GM19463 (cell line): ENCODE data around the gene ARF1.

Source experiments
- ATAC-seq: cut with Tn5 transposase; IDR thresholded peaks from one replicate; pipeline ENCODE4 v1.9.1; 2021; ENCODE audit warnings: mild to moderate bottlenecking, moderate library complexity; ENCODE audit not compliant: unreplicated experiment

The ARF1 gene

DNA sequence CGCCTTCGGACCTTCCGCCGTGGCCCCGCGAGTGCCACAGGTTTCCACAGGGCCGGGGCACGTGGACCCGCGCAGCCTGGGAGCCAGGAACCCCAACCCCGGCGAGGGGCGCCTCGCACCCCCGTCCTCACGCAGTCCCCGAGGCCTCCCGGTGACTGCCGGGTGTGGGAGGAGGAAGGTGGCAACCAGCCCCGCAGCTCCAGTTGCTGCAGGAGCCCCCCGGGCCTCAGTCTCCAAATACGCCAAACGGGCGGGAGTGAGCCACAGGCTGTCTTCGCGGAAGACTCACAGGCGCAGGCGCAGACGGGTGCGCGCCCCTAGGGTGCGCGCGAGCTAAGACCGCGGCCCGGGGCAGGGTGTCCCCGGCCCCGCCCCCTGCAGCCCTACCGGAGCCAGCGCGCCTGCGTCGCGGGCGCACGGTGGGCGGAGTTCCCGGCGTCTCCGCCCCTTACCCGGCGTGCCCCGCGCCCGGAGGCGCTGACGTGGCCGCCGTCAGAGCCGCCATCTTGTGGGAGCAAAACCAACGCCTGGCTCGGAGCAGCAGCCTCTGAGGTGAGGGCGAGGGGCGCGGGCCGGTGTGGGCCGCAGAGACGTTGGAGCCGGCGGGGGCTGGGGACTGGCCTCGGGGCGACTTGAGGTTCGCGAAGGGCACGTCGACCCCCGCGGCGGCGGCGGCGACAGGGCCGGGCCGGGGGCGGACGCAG is at the start of gene ARF1:
TSS of gene ARF1 (plus strand) at position 495 of the 704 bp plus-strand sequence. CDS start 14,407 bp downstream, outside the sequence.
- peak; percentile 74 for ATAC-seq

- no peak for ATAC-seq
Observed at GRCh38 chr1:228033376-228033775, 49.1 kb upstream of the ARF1 start.

DNA sequence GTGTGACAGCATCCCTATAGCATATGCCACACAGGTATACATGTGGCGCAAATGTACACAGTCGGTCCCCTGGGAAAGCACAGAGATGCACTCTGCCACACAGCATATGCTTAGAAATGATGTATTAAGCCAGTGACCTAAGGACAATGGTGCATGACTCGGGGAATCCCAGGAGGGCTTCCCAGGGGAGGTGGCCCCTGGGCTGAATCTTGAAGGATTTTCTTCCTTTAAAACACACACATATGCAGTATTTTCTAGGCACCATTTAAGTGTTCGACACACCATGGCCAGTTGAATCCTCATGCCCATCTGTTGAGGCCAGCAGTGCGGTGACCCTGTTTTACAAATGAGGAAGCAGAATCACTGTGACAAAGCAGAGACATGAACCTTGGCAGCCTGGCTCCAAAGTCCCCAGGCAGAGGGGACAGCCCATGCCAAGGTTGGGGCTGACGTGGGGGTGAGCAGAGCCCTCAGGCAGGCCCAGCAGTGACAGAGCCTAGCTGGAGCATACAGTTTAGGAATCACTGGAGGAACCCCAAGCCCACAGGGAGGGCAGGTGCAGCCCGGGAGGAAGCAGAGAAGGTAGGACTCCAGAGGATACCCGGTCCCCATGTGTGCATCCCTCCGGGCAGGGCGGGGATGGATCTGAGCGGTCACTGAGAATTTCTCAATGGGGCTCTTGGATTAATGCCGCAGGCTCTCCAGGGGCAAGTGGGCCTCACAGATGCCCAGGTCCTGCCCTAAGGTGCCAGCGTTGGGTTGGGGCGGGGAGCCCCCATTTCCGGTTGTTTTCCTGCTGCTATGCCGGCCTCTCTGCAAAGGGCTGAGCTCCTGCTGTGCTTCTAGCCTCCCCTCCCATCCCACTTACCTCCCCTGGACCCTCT is 47.3 kb upstream of the ARF1 start:
- ATAC-seq, result no peak

GRCh38 chr1:228035844-228036243 is 46.7 kb upstream of the ARF1 start:
- ATAC-seq, result no peak

GRCh38 chr1:228036701-228037231 is 45.7 kb upstream of the ARF1 start:
- no peak for ATAC-seq

DNA sequence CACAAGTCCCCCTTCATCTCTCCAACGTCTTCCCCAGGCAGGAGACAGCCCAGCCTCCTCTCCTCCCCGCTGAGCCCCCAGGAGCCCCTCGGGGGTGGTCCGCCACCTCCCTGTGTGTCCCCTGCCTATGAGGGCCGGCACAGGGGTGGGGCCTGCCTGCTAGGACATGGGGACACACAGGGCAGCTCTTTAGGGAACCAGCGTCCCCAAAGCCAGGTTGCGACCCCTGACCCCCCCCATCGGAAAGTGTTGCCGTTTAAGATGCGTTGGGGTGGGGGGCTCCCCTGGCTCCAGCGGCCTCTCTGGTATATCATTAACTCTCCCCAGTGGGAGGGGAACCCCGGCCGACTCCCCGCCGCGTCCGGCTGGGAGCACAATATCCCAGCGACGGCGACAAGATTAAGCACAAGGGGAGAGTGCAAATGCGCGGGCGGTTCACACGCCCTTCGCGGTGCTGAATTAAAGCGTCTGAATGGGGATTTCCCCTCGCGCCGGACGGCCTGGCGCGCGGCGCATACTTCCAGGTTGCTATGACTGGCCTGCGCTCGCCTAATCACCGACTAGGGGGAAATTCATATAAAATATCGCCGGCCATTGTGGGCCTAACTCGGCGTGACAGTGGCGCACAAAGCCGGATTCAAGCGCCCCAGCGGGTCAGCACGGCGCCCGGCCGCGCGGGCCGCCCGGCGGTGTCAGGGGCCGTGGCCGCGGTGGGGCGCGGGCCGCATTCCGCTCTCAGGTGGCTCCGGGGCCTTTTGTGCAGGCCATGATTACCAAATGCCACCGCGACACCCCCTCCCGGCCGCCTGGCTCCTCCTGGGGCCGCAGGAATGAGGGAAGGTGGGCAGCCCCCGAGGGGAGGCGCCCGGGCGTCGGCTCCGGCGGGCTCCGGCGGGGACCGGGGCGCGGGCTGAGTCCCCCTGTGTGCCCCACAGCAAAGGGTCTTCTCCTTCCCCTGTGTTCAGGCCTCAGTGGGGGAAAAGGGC is 44.8 kb upstream of the ARF1 start:
- peak; percentile 89 for ATAC-seq

DNA sequence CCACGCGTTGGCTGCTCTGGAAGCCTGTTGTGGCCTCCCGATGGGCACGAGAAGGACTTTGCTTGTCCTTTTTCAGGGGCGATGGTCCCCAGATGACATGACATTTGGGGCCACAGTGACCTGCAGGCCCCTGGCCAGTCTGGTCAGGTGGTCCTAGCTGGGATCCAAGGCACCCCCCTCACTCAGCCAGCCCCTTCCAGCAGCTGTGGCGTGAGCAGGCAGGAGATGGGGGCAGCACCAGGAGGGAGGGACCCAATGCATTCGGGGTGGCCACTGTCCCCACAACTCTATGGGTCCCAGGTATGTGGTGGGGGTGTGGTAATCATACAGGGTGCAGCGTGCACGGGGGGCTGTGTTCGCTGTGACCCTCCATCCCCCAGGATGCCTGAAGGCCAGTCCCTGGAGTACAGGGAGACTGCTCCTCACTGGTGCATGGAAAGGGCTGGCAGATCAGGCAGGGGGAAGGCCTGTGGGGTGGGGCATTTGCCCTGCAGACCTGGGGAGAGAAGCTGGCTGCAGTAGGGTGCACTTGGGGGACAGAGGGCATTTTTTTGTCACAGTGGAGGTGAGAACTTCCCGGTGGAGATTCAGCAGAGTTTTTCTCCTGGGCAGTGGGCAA is 44.0 kb upstream of the ARF1 start:
- no peak for ATAC-seq

DNA sequence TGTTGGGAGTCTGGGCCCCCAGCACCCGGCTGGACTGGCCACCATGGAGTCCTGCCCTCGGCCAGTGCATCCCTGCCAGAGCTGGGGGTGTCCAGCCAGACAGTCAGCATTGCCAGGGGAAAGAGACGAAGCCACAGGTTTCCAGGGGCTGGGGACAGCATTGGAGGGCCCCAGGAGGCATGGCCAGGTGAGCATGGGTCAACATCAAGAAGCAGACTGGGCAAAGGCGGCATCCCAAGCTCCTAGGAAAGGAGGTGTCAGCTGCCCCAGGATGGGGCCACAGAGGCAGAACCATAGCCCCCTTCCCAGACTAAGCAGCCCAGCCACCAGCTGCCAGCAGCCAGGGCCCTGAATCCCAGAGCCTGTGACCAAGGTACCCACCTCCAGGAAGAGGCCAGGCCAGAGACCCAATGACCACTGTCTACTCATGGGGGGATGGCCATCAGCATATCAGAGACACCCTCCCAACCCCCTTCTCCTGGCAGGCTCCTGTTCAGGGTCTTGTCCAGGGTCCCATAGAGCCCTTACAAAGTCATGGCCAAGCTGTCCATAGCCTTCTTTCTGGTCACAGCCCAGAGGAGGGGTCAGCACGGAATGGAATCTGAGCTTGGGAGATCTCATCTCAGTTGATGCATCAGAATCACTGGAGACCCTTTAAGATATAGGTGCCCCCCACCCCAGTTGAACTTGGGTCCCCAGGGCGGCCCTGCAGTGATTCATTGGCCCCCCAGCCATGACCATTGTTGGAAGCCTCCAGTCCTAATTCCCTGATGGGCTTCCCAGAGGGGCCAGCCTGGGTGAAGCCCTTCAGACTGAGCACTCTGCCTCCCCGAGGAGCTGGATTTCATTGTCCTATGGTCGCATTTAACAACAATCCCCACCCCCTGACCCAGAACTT is 43.3 kb upstream of the ARF1 start:
- no peak for ATAC-seq

- no peak for ATAC-seq
Observed at GRCh38 chr1:228039986-228040385, 42.5 kb upstream of the ARF1 start.

DNA sequence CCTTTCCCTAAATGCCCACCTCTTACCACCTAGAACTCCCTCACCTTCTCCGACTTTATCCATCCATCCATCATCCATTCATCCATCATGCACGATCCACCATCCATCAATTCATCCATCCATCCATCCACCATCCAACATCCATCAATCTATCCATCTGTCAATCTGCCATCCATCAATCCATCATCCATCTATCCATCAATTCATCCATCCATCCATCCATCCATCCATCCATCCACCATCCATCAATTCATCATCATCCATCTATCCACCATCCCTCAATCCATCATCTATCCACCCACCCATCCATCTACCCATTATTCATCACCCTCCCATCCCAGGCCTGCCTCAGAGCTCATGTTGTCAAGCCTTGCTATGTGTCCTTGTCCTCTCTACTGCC is 41.2 kb upstream of the ARF1 start:
- no peak for ATAC-seq

DNA sequence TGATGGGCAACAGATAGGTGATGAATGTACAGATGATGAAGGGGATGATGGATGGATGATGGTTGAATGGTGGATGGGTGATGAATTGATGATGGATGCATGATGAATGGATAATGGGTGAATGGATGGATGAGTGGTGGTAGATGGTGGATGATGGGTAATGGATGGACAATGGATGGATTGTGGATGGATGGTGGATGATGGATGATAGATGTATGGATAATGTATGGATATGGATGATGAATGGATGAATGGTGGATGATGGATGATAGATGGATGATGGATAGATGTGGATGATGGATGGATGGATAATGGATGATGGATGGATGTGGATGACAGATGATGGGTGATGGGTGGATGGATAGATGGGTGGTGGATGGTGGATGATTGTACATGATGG is 40.0 kb upstream of the ARF1 start:
- ATAC-seq, result no peak

DNA sequence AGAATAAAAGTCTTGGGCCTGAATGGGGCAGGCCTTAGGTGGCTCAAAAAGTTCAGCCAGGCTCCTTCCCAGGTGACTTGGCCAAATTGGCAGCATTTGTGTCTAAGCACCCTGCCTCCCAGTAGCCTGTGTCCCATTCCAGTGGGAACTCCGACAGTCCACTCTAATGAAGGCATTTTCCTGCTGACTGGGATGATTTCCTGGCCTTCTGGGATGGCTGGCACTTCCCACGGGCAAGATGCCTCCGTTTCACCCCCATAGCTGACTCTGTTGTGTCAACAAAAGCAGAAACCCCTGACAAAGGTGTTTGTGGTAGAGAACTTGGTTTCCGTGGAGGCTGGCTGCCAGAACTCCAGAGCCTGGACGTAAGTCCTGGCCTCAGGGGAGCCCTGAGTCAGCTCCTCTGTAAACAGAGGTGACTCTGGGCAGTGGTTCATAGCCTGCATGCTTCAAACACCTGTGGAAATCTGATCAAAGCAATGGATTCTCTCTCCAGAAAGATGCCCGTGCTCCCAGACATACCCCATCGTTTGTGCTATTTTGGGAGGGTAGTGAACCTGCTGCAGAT is 39.1 kb upstream of the ARF1 start:
- no peak for ATAC-seq

DNA sequence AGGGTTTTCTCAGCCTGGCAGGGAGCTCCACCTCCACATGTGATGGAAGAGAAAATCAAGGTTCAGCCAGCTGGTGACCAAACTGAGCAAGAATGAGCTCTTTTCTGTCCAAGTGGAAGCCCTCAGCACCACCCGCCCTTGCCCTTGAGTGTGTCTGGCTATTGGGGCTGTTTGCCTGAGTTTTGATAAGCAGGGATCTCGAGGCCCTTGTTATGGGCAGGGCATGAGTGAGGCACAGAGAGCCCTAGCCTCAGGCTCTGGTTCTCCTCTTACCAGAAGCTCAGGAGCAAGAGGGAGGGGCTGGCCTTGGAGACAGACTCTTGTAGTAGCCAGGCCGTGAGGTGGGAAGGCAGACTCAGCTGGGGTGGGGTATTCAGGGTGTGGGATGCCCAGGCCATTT is 37.5 kb upstream of the ARF1 start:
- no peak for ATAC-seq

DNA sequence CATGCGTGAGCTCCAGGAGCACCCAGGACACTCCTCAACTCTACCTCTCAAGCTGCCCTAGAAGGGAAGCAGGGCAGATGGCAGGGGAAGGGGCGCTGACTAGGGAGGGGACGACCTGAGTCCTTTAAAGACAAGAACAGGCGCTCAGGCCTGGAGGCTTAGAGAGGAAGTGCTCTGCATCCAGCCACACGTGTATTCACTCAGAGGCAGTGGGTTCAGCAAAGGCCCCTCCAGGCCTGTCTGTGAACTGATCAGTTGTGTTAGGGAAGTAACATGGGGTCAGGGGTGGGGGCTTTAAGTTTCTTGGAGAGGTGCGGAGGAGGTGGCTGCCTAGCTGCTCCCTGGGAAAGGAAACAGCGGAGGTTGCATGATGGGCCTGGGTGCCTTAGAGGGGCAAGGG is 37.1 kb upstream of the ARF1 start:
- ATAC-seq, result no peak

DNA sequence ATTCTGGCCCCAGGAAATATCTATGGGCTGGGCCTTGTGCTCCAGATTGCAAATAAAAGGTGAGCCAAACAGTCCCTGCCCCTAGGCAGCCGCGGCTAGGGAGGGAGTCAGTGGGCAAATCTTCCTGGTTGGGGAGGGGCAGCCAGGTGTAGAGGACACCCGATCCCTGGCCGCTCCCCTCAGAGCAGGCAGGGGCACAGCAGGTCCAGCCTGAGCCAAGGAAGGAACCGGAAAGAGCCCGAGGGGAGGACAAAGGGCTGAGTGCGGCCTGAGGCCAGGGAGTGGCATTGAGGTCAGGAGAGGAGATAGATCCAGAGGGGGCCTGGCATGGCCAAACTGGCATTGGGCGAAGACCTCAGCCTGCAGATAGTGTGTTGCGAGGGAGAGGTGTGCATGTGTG is 36.6 kb upstream of the ARF1 start:
- no peak for ATAC-seq

DNA sequence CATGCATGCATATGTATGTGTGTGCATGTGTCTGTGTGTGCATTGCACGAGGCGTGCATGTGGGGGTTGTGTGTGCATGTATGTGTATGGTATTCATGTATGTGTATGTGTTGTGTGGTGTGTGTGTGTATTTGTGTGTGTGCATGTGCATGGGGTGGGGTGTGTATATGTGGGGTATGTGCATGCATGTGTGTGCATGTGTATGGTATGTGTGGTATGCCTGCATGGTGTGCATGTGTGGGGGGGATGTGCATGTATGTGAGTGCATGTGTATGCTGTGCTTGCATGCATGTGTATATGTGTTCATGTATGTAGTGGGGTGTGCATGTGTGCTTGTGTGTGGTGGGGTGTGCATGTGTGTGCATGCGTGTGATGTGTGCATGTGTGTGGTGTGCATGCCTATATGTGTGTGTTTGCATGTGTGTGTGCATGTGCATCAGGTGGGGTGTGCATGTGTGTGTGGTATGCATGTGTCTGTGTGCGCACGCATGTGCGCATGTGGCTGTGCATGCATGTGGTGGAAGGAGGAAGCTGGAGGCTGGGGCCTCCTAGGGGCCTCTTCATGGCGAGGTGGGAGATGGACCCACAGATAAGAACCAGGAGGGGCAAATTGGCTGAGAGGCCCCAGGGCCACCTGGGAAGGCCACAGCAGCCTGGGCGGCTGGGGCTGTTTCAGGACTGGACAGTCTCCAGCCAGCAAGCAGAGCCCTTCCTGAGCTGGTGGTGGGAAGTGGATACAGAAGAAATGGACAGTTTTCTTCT is 35.9 kb upstream of the ARF1 start:
- ATAC-seq, result no peak

DNA sequence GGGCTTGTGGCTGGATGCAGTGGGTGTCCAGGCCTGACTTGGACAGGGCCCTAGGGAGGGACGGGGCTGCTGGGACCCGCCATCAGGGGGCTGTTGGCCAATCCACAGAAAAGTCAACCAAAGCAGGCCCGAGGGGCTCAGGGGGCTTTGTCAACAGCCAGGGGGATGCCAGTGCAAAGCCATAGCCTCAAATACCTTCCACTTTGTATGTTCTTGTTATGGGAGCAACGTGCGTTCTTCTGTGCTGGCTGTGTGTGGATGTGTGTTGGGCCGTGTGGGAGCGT is 35.4 kb upstream of the ARF1 start:
- no peak for ATAC-seq

DNA sequence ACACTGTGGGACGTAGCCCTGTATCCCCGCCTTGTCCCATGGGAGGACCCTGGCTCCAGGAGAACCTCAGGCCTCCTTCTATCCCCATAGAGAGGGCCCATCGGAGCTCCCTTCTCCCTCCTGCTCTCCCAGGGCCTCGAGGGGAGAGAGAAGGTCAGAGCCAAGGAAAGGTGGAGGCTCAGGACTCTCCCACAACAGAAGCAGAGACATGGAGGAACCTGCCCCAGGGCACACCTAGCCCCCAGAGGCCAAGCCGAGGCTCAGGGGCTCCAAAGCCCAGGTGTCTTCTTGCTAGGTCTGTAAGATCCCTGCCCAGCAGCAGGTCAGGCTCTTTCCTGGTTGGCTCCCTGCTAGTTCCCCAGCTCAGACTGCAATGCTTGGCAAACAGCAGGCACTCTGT is 34.4 kb upstream of the ARF1 start:
- ATAC-seq, result no peak
